ENCODE measurements around the gene NRG3.

DNA sequence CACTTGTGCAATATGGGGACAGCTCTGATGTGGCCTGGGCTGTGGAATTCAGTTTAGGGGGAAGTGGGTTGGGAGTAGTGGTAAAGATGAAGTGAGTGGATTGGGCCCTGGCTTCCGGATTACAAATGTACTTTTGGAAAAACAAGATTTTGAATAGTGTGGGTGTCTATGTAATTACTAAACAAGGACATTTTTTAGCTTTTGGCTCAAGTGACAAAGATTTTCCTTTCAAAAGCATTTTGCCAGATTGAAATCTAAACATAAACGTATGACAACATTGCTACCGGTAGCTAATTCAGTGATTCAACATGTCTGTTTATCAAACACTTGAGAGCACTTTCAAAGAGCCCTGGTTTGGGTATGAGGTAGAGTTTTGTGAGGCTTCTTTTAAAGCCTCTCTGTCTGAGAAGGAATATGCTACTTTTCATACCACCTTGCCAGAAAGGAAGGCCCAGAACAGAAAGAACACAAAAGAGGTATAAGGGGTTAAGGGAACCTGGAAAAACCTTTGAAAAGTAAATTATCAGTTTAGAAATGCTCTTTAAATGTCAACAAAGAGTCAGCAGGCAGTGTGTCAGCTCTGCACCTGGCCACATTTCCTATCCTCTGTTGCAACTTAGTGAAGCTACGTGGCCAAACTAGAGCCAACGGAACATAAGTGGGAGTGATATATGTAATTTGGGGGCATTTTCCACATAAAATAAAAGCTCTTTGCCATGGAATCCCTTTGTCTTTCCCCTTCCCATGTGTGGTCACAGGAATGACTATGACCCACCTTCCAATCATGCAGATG, 516.1 kb downstream of the NRG3 start:
- TF ChIP-seq, protein P1, sequence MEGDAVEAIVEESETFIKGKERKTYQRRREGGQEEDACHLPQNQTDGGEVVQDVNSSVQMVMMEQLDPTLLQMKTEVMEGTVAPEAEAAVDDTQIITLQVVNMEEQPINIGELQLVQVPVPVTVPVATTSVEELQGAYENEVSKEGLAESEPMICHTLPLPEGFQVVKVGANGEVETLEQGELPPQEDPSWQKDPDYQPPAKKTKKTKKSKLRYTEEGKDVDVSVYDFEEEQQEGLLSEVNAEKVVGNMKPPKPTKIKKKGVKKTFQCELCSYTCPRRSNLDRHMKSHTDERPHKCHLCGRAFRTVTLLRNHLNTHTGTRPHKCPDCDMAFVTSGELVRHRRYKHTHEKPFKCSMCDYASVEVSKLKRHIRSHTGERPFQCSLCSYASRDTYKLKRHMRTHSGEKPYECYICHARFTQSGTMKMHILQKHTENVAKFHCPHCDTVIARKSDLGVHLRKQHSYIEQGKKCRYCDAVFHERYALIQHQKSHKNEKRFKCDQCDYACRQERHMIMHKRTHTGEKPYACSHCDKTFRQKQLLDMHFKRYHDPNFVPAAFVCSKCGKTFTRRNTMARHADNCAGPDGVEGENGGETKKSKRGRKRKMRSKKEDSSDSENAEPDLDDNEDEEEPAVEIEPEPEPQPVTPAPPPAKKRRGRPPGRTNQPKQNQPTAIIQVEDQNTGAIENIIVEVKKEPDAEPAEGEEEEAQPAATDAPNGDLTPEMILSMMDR (IDR thresholded peaks at IDR 0.05) = no peak
- no peak for TF ChIP-seq POLR2A (IDR thresholded peaks at IDR 0.05)

Measured in transverse colon (tissue), 3 donors.